ENCODE measurements around the gene SF1. TPM values are rescaled to one million over a fixed set of nuclear protein-coding genes. Genes with fewer than 3 reads are reported as not detected.

The SF1 gene
- total RNA-seq, 1 donor from 2014 or later, result 183 TPM

DNA sequence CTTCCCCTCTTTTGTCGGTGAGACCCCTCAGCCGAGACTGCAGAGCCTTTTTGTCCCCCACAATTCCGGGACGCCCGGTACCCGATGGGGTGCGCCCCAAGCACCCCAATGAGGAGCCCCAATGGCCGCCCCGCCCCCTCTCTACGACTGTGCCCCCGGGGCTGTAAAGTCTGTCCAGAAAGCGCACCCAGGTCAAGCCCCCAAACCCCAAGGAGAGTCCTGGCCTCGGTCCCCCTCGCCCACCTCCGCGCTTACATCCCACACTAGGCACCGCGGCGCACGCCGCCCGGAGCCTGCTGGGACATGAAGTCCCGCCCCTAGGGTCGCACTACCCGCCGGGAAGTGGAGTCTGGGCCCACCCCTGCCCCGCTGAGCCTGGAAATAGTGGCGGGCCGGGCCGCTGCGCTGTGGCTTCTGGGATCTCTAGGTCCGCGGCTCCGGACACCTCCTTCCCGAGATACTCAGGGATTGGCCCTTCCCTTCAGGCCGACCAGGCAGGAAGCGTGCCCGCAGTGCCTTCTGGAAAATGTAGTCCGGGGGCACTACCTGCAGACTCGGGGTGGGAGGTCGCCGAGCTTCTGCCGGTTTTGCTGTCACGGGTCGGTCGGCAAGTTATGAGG, 32.0 kb upstream of the SF1 start, which contains the start of gene MEN1:
Gene MEN1, minus strand, starts transcription at position 281 of the 620 bp plus-strand sequence. CDS start 442 bp downstream, outside the sequence.
- no peaks in the 10 kb centered on the region for H3K9me3 Mint-ChIP-seq (ENCODE audit: low read depth)
- peaks cover 6% of the 10 kb centered on the region for H3K36me3 Mint-ChIP-seq (ENCODE audit: low read depth)
- H3K27ac Mint-ChIP-seq (ENCODE audit: unreplicated experiment), result peak within 1 kb of the TSS; percentile 54
- DNase-seq (ENCODE audit: low spot score), result peak; percentile 98
- H3K4me1 Mint-ChIP-seq (ENCODE audit: low read depth), result peaks cover 19% of the 10 kb centered on the region
- TF ChIP-seq, protein P1, sequence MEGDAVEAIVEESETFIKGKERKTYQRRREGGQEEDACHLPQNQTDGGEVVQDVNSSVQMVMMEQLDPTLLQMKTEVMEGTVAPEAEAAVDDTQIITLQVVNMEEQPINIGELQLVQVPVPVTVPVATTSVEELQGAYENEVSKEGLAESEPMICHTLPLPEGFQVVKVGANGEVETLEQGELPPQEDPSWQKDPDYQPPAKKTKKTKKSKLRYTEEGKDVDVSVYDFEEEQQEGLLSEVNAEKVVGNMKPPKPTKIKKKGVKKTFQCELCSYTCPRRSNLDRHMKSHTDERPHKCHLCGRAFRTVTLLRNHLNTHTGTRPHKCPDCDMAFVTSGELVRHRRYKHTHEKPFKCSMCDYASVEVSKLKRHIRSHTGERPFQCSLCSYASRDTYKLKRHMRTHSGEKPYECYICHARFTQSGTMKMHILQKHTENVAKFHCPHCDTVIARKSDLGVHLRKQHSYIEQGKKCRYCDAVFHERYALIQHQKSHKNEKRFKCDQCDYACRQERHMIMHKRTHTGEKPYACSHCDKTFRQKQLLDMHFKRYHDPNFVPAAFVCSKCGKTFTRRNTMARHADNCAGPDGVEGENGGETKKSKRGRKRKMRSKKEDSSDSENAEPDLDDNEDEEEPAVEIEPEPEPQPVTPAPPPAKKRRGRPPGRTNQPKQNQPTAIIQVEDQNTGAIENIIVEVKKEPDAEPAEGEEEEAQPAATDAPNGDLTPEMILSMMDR (IDR thresholded peaks at IDR 0.05), result no peak
- H3K4me3 Mint-ChIP-seq (ENCODE audit: unreplicated experiment), result peak within 1 kb of the TSS; percentile 96
- H3K27me3 Mint-ChIP-seq (ENCODE audit: low read depth), result no peaks in the 10 kb centered on the region

DNA sequence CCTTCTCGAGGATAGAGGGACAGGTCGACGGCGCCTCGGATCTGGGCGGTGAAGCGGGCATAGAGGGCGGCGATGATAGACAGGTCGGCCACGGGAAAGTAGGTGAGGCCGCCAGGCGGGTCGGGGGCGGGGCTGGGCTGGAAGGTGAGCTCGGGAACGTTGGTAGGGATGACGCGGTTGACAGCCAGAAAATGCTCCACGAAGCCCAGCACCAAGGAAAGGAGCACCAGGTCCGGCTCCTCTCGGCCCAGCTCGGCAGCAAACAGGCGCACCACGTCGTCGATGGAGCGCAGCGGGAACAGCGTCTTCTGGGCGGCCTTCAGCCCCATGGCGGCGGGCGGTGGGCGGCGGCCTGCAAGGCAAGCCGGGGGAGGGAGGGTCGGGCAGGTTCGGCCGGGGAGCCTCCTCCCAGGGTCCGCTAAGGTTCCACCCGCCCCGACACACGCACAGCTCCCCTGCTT, 31.5 kb upstream of the SF1 start:
- H3K27me3 Mint-ChIP-seq (ENCODE audit: low read depth), result no peaks in the 10 kb centered on the region
- peak overlapping the region; percentile 96 for H3K4me3 Mint-ChIP-seq (ENCODE audit: unreplicated experiment)
- H3K36me3 Mint-ChIP-seq (ENCODE audit: low read depth), result peaks cover 6% of the 10 kb centered on the region
- H3K9me3 Mint-ChIP-seq (ENCODE audit: low read depth), result no peaks in the 10 kb centered on the region
- peaks cover 19% of the 10 kb centered on the region for H3K4me1 Mint-ChIP-seq (ENCODE audit: low read depth)
- TF ChIP-seq, protein P1 (IDR thresholded peaks at IDR 0.05), result no peak
- peak overlapping the region; percentile 54 for H3K27ac Mint-ChIP-seq (ENCODE audit: unreplicated experiment)
- no peak for DNase-seq (ENCODE audit: low spot score)

DNA sequence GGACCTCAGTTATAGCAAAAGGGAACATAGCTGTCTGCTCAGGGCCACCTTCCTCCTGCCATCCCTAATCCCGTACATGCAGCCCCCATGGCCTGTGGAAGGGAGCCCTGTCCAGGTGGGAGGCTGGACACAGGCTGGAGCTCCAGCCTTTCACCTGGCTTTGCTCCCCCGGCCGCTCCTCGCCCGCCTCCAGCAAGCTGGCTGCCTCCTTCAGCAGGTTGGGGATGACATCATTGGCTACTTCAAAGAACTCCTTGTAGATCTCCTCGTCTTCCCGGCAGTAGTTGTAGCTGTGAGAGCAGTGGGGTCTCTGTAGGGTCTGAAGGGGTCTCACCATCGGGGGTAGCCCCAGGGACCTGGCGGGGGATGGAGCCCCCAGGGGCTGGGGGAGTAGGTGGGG, 27.1 kb upstream of the SF1 start:
- Mint-ChIP-seq H3K27me3 (ENCODE audit: low read depth) (no peaks in the 10 kb centered on the region), H3K27ac (ENCODE audit: unreplicated experiment) (no peak overlapping the region), H3K9me3 (ENCODE audit: low read depth) (no peaks in the 10 kb centered on the region), H3K4me1 (ENCODE audit: low read depth) (peaks cover 27% of the 10 kb centered on the region), H3K36me3 (ENCODE audit: low read depth) (peaks cover 6% of the 10 kb centered on the region), H3K4me3 (ENCODE audit: unreplicated experiment) (no peak overlapping the region)
- no peak for DNase-seq (ENCODE audit: low spot score)
- TF ChIP-seq, protein P1 (IDR thresholded peaks at IDR 0.05), result no peak

DNA sequence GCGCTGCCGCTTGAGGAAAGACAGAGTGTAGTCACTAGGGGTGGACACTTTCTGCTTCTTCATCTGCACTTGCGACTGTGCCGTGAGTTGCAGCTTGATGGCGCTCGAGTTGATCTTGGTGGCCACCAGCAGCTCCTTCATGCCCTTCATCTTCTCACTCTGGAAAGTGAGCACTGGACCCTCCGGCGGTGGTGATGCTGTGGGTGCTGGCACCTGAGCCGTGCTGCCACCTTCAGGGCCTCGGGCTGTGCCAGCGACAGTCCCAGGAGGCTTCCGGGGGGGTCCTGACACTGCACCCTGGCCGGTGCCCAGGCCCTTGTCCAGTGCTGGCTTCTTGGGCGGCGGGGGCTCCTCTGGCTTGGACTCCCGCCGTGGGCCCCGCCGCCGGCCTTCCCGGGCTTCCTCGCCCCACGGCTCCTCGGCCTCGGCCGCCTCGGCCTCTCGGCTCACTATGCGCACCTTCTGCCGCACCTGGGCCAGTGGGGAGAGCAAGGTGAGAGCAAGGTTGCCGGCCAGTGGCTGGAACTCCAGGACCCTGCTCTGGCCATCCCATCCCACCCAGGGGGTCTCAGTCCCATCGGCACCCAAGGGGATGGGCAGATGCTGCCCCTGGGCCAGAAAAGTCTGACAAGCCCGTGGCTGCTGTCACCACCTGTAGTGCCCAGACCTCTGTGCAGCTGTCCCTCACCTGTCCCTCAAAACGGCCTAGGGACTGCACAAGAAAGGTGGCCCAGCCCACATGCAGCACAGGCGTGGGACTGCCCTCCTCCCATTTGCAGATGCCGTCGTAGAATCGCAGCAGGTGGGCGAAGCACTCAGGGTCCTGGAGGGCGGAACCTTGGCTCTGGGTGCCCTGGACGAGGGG, 26.2 kb upstream of the SF1 start:
- Mint-ChIP-seq H3K27ac (ENCODE audit: unreplicated experiment) (peak overlapping the region; percentile 95), H3K4me1 (ENCODE audit: low read depth) (peaks cover 21% of the 10 kb centered on the region), H3K4me3 (ENCODE audit: unreplicated experiment) (peak overlapping the region; percentile 93), H3K36me3 (ENCODE audit: low read depth) (peaks cover 6% of the 10 kb centered on the region), H3K27me3 (ENCODE audit: low read depth) (no peaks in the 10 kb centered on the region), H3K9me3 (ENCODE audit: low read depth) (no peaks in the 10 kb centered on the region)
- TF ChIP-seq, protein P1 (IDR thresholded peaks at IDR 0.05), result no peak
- no peak for DNase-seq (ENCODE audit: low spot score)

DNA sequence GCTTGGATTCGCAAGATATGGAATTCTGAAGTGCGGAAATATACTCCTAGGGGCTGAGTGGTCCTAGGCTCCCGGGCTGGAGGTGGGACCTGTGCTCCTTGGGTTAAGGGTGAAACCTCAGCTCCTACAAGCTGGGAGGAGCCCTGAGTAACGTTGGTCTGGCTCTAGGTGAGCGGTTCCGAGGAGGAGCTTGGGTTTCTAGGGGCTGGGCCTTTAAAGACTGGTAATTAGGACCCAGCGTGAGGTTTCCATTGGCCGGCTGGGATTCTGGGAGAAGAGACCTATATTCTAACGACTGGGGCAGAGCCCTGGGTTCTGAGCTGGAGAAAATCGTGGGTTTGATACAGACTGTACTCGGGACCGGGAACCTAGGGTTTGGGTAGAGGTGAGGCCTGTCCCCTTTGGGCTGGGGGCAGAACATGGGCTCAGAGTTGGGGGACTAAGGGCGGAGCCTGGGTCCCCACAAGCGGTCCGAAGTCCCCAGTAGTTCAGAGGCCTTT, 25.6 kb upstream of the SF1 start:
- Mint-ChIP-seq H3K27me3 (ENCODE audit: low read depth) (no peaks in the 10 kb centered on the region), H3K4me3 (ENCODE audit: unreplicated experiment) (peak overlapping the region; percentile 93), H3K9me3 (ENCODE audit: low read depth) (no peaks in the 10 kb centered on the region), H3K36me3 (ENCODE audit: low read depth) (peaks cover 6% of the 10 kb centered on the region), H3K27ac (ENCODE audit: unreplicated experiment) (peak overlapping the region; percentile 95), H3K4me1 (ENCODE audit: low read depth) (peaks cover 16% of the 10 kb centered on the region)
- TF ChIP-seq, protein P1 (IDR thresholded peaks at IDR 0.05), result no peak
- DNase-seq (ENCODE audit: low spot score), result no peak

Measured in chondrocyte (in vitro differentiated cells).